HepG2 (cell line): ENCODE results near the gene CHDH. TPM values are rescaled to one million over a fixed set of nuclear protein-coding genes. Genes with fewer than 3 reads are reported as not detected.

Experiments
- CBX5 ChIP-seq: sonication (generic); formaldehyde crosslinking; IDR thresholded peaks from 2 replicates; pipeline ENCODE4 v1.4.0; 2020; ENCODE audit warnings: missing genetic modification reagents, borderline replicate concordance
- CENPX ChIP-seq: sonication (generic); formaldehyde crosslinking; IDR thresholded peaks from 2 replicates; pipeline ENCODE4 v1.9.0; 2021; ENCODE audit warnings: mild to moderate bottlenecking, missing genetic modification reagents, moderate library complexity
- MIXL1 ChIP-seq: IDR thresholded peaks from 2 replicates; pipeline ENCODE4 v1.6.1; 2016
- PAX8 ChIP-seq: sonication (generic); formaldehyde crosslinking; IDR thresholded peaks from 2 replicates; pipeline ENCODE4 v1.8.0; 2022; ENCODE audit warnings: mild to moderate bottlenecking, missing genetic modification reagents, borderline replicate concordance
- SIN3A ChIP-seq: IDR thresholded peaks from 2 replicates; pipeline ENCODE4 v1.6.1; 2011; ENCODE audit warnings: low read depth, mild to moderate bottlenecking, control low read depth, low read length, borderline replicate concordance
- TBL1XR1 ChIP-seq: fragments of 150-350 bp; IDR thresholded peaks from 2 replicates; pipeline ENCODE4 v1.6.1; 2014; ENCODE audit warnings: borderline replicate concordance, low read length; ENCODE audit not compliant: partially characterized antibody
- USF2 ChIP-seq, 2 experiments: sonication (generic) in 1 of 2; formaldehyde crosslinking in 1 of 2; IDR thresholded peaks; 2 replicates each; pipeline versions ENCODE4 v1.5.1 to v1.6.1; 2011 to 2020; ENCODE audit warnings: borderline replicate concordance in 1 of 2, low read depth in 1 of 2, low read length in 1 of 2, mild to moderate bottlenecking in 1 of 2, missing genetic modification reagents in 1 of 2, moderate library complexity in 1 of 2
- ZBTB1 ChIP-seq: sonication (generic); formaldehyde crosslinking; IDR thresholded peaks from 2 replicates; pipeline ENCODE4 v1.4.0; 2020; ENCODE audit warnings: missing genetic modification reagents, borderline replicate concordance
- ZBTB38 ChIP-seq: sonication (generic); formaldehyde crosslinking; IDR thresholded peaks from 2 replicates; pipeline ENCODE4 v1.5.1; 2020; ENCODE audit warnings: mild to moderate bottlenecking, missing genetic modification reagents
- ZKSCAN1 ChIP-seq: fragments of 150-350 bp; IDR thresholded peaks from 2 replicates; pipeline ENCODE4 v1.6.1; 2014; ENCODE audit warnings: low read length
- ZNF530 ChIP-seq: sonication (generic); formaldehyde crosslinking; IDR thresholded peaks from 2 replicates; pipeline ENCODE4 v1.5.0; 2020; ENCODE audit warnings: low read depth, mild to moderate bottlenecking, missing genetic modification reagents
- ZNF691 ChIP-seq: sonication (generic); formaldehyde crosslinking; IDR thresholded peaks from 2 replicates; pipeline ENCODE4 v1.4.0; 2020; ENCODE audit warnings: missing genetic modification reagents, low read depth, mild to moderate bottlenecking, borderline replicate concordance
- ZNF747 ChIP-seq: sonication (generic); formaldehyde crosslinking; IDR thresholded peaks from 2 replicates; pipeline ENCODE4 v1.8.1; 2023; ENCODE audit warnings: missing genetic modification reagents, mild to moderate bottlenecking, borderline replicate concordance
- polyA plus RNA-seq, 8 experiments: library from polyadenylated mRNA; depleted of rRNA in 3 of 8; stranded (reverse) in 7 of 8; unstranded in 1 of 8; fragments of >200 nt; fragmentation: Illumina TruSeq in 4 of 8; extraction: Trizol in 4 of 8; gene quantifications; 2 replicates each; pipeline versions ENCODE4 v1.2.1 to v1.2.3, GENCODE V29; 2011 to 2016; ENCODE audit warnings: low read depth in 4 of 8, missing spikeins in 1 of 8, mixed read lengths in 1 of 8; ENCODE audit not compliant: insufficient read depth in 1 of 8
- total RNA-seq, 5 experiments: library from RNA; depleted of rRNA; stranded (reverse); fragments of >200 nt; fragmentation: Illumina TruSeq; extraction: Trizol; gene quantifications; 2 replicates each; pipeline ENCODE4 v1.2.3, GENCODE V29; 2016; ENCODE audit warnings: low read depth in 1 of 5
- TF ChIP-seq, protein P1 (sequence below): sonication (generic); formaldehyde crosslinking; IDR thresholded peaks from 2 replicates; pipeline ENCODE4 v1.4.0; 2020; ENCODE audit warnings: mild to moderate bottlenecking, missing genetic modification reagents
- TF ChIP-seq, protein P2 (sequence below): sonication (generic); formaldehyde crosslinking; conservative IDR thresholded peaks from 2 replicates; pipeline ENCODE4 v1.8.0; 2022; ENCODE audit warnings: missing genetic modification reagents

Gene CHDH
- total and polyA plus RNA-seq, 2 of the 13 experiments (the other 11 are each of a cell fraction or from before 2014, with no cell fraction given): 28.1 to 48.9 TPM

DNA sequence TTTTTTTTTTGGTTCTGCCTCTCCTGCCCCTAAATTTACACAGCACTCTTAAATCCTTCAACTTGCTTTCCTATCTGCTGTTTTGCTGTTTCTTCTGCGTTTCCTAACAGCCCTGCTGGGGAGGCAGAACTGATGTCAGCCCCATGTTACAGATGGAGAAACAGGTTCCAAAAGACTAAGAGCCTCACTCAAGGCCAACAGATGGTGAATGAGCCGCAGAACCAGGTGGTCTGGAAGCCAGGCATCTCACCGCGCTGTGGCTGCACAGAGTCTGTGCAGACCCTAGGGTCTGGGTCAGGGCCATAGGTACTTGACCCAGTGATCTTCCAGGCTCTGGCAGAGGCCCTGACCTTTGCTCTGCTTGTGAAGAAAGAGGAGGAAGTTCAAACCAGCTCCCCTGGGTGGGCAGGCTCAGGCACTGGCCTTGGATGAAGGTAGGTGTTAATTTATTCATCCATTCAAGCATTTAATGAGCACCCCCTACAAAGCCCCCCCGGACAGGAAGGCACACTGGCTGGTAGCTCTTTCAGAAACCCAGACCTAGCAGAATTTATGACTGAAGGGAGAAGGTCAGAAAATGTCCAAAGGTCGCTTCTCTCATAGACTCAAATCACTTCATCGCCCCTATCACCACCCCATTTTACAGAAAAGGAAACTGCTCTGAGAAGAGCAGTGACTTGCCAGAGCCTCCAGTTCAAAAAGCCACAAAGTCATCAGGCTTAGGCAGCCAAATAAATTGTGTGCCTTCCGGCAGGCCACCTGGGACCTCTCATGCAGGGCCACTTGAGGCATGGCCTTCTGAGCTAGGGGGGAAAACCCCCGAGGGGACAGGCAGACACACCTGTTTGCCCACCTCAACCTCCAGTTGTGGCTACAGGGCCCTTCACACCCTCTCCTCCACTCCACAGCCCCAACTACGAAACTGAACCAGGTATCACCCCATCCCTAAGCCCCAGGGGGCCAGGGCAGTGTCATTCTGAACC lies 2.7 kb downstream of the CHDH start (continued):
- TF ChIP-seq USF2 (IDR thresholded peaks at IDR 0.05; ENCODE audit: low read depth, low read length) (no peak), USF2 (CRISPR knock-in tag; IDR thresholded peaks at IDR 0.05; ENCODE audit: borderline replicate concordance) (no peak), MIXL1 (CRISPR knock-in tag) (peak; percentile 51), ZNF747 (CRISPR knock-in tag) (0 out of 2 replicates have a peak, but pooled peaks have one; percentile 60), PAX8 (CRISPR knock-in tag) (no peak), ZNF691 (CRISPR knock-in tag) (no peak), ZKSCAN1 (no peak), CBX5 (CRISPR knock-in tag) (0 out of 2 replicates have a peak, but pooled peaks have one; percentile 26), TBL1XR1 (no peak), ZBTB38 (CRISPR knock-in tag) (no peak), CENPX (CRISPR knock-in tag) (no peak), SIN3A (0 out of 2 replicates have a peak, but pooled peaks have one; percentile 30), ZBTB1 (CRISPR knock-in tag) (no peak), ZNF530 (CRISPR knock-in tag) (no peak)
- TF ChIP-seq, protein P1, sequence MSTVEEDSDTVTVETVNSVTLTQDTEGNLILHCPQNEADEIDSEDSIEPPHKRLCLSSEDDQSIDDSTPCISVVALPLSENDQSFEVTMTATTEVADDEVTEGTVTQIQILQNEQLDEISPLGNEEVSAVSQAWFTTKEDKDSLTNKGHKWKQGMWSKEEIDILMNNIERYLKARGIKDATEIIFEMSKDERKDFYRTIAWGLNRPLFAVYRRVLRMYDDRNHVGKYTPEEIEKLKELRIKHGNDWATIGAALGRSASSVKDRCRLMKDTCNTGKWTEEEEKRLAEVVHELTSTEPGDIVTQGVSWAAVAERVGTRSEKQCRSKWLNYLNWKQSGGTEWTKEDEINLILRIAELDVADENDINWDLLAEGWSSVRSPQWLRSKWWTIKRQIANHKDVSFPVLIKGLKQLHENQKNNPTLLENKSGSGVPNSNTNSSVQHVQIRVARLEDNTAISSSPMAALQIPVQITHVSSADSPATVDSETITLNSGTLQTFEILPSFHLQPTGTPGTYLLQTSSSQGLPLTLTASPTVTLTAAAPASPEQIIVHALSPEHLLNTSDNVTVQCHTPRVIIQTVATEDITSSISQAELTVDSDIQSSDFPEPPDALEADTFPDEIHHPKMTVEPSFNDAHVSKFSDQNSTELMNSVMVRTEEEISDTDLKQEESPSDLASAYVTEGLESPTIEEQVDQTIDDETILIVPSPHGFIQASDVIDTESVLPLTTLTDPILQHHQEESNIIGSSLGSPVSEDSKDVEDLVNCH: no peak
- TF ChIP-seq, protein P2, sequence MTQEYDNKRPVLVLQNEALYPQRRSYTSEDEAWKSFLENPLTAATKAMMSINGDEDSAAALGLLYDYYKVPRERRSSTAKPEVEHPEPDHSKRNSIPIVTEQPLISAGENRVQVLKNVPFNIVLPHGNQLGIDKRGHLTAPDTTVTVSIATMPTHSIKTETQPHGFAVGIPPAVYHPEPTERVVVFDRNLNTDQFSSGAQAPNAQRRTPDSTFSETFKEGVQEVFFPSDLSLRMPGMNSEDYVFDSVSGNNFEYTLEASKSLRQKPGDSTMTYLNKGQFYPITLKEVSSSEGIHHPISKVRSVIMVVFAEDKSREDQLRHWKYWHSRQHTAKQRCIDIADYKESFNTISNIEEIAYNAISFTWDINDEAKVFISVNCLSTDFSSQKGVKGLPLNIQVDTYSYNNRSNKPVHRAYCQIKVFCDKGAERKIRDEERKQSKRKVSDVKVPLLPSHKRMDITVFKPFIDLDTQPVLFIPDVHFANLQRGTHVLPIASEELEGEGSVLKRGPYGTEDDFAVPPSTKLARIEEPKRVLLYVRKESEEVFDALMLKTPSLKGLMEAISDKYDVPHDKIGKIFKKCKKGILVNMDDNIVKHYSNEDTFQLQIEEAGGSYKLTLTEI (CRISPR knock-in tag): no peak
